ENCODE measurements around the gene PRR30. TPM values are rescaled to one million over a fixed set of nuclear protein-coding genes. Genes with fewer than 3 reads are reported as not detected.

The PRR30 gene
- total RNA-seq, 4 donors from 2014 or later, result 0.27 to 0.67 TPM; not detected in 2

GRCh38 chr2:27094353-27094984, 44.7 kb downstream of the PRR30 start:
- no peak overlapping the region for H3K4me3 ChIP-seq (replicated peaks in 1 of 3)
- TF ChIP-seq POLR2A (IDR thresholded peaks at IDR 0.05), result no peak
- TF ChIP-seq, protein P1, sequence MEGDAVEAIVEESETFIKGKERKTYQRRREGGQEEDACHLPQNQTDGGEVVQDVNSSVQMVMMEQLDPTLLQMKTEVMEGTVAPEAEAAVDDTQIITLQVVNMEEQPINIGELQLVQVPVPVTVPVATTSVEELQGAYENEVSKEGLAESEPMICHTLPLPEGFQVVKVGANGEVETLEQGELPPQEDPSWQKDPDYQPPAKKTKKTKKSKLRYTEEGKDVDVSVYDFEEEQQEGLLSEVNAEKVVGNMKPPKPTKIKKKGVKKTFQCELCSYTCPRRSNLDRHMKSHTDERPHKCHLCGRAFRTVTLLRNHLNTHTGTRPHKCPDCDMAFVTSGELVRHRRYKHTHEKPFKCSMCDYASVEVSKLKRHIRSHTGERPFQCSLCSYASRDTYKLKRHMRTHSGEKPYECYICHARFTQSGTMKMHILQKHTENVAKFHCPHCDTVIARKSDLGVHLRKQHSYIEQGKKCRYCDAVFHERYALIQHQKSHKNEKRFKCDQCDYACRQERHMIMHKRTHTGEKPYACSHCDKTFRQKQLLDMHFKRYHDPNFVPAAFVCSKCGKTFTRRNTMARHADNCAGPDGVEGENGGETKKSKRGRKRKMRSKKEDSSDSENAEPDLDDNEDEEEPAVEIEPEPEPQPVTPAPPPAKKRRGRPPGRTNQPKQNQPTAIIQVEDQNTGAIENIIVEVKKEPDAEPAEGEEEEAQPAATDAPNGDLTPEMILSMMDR (IDR thresholded peaks at IDR 0.05), result no peak
- intact Hi-C loops (cut with DNase I), result loop anchor here (10.0 kb wide), 1 partner anchor 210 kb away; the partner anchor contains the start of gene UCN
- H3K4me1 ChIP-seq, result peaks cover 5 to 21% of the 10 kb centered on the region in 2 donors
- H3K27ac ChIP-seq, result no peak overlapping the region
- no peaks in the 10 kb centered on the region for H3K27me3 ChIP-seq
- H3K36me3 ChIP-seq, result no peaks in the 10 kb centered on the region
- DNase-seq, result no peak
- WGBS, 2 donors, result 94 to 96% methylated on average over 24 of the region's 24 CpGs
- no peaks in the 10 kb centered on the region for H3K9me3 ChIP-seq

DNA sequence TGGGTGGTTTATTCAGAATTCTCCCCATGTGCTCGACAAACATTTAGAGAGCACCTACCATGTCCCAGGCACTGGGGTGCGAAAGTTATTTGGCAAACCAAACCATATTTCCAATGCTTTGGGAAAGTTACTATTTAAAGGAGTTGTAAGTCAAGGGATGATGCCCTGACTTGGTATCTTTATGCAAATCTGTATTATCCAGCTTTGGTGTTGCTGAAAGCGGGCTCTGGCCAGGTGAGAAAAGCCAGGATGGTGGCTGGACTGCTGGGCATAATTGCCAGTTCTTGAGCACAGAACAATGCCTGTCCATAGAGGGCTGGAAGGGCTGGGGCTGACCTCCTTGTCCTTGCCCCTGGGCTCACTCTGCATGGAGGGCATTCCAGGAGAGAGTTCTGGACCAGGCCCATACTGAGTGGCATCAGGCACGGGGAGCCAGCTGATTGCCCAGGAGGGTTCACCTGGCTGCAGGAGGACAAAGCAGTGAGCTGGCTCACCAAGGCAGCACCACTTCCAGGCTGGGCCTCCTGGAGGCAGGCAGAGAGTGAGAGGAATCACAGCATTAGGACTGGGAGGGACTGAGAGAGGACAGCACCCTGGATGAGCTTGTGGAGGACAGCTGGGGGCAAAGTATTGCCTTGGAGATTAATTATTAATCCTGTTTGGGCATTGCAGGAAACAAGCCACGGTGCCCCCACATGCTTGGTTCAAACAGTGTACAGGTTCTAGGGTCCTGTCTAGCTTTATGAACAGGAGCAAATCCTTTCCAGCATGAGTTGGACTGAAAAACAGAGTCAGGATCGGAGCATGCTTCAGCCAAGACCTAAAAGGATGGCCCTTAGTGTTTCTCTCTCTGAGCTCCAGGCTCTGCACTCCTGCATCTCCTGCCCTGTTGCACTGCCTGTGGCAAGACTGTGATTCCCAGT, 45.5 kb downstream of the PRR30 start:
- Histone ChIP-seq H3K27me3 (no peaks in the 10 kb centered on the region), H3K4me3 (replicated peaks in 1 of 3) (no peak overlapping the region), H3K36me3 (no peaks in the 10 kb centered on the region), H3K9me3 (no peaks in the 10 kb centered on the region), H3K27ac (no peak overlapping the region), H3K4me1 (peaks cover 5 to 21% of the 10 kb centered on the region in 2 donors)
- WGBS, 2 donors, result 80 to 82% methylated on average over 6 of the region's 6 CpGs
- DNase-seq, result no peak
- no peak for TF ChIP-seq POLR2A (IDR thresholded peaks at IDR 0.05)
- TF ChIP-seq, protein P1 (IDR thresholded peaks at IDR 0.05), result no peak
- intact Hi-C loops (cut with DNase I), result loop anchor here (10.0 kb wide), 1 partner anchor 211 kb away; the partner anchor contains the start of gene UCN

- Histone ChIP-seq H3K4me3 (replicated peaks in 1 of 3) (no peak overlapping the region), H3K27me3 (no peaks in the 10 kb centered on the region), H3K27ac (no peak overlapping the region), H3K36me3 (no peaks in the 10 kb centered on the region), H3K9me3 (no peaks in the 10 kb centered on the region), H3K4me1 (peaks cover 5 to 21% of the 10 kb centered on the region in 2 donors)
- intact Hi-C loops (cut with DNase I), result loop anchor here (10.0 kb wide), 1 partner anchor 212 kb away; the partner anchor contains the start of gene UCN
- DNase-seq, result peak; percentile 46 to 52
- TF ChIP-seq, protein P1 (IDR thresholded peaks at IDR 0.05), result no peak
- TF ChIP-seq POLR2A (IDR thresholded peaks at IDR 0.05), result no peak
- WGBS, 2 donors, result 58 to 65% methylated on average over 8 of the region's 10 CpGs
Observed at GRCh38 chr2:27092696-27093429, 46.3 kb downstream of the PRR30 start.

DNA sequence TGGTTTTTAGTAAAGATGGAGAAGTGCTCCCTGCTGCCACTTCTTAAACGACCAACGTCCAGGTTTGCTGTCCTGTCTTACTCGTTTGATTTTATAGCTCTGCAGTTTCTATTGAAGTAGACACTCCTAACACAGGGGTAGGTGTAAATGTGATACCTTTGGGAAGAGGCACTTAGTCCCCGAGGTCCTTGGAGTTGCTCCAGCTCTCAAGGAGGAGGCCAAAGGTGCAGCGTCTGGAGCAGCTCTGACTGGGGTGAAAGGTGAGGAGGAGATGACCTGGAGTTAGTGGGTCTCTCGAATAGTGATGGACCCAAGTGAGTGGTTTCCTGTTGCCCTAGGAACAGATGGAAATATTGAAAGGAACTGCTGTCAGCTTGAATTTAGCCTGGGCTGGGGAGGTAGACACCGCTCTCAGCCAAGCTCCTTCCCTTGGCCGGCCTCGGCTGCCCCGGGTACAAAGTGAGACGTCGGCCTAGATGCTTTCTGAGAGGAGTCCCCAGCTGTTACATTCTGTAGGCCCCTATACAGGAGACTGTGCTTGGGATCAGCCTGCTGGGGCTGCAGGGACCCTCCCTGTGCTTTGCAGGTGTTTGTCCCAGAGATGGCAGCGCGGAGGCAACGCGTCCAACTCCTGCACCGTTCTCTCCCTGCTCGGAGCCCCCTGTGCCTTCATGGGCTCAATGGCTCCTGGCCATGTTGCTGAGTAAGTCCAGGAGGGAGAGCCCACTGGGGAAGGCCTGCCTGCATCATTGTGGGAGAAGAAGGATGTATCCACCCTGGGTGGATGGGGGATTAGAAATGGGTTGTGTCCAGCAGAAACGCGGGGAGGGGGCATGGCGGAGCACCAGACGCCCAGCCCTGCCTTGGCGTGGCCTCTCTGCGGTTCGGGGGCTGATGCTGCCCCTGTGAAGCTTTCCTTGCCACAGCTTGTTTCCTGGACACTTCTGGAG, 47.2 kb downstream of the PRR30 start:
- WGBS, 2 donors, result 75 to 77% methylated on average over 22 to 25 of the region's 25 CpGs
- H3K9me3 ChIP-seq, result no peaks in the 10 kb centered on the region
- H3K27me3 ChIP-seq, result no peaks in the 10 kb centered on the region
- no peak for DNase-seq
- no peak overlapping the region for H3K4me3 ChIP-seq (replicated peaks in 1 of 3)
- TF ChIP-seq, protein P1 (IDR thresholded peaks at IDR 0.05), result no peak
- TF ChIP-seq POLR2A (IDR thresholded peaks at IDR 0.05), result no peak
- H3K27ac ChIP-seq, result no peak overlapping the region
- H3K36me3 ChIP-seq, result no peaks in the 10 kb centered on the region
- intact Hi-C loops (cut with DNase I), result loop anchor here (10.0 kb wide), 1 partner anchor 213 kb away; the partner anchor contains the start of gene UCN
- H3K4me1 ChIP-seq, result peaks cover 9 to 25% of the 10 kb centered on the region in 2 donors

All from thyroid gland (tissue), 4 donors.